ENCODE results near the gene PCDHB4.

PCDHB4 gene

GRCh38 chr5:141149812-141150211 lies 28.2 kb downstream of the PCDHB4 start, which contains the start of gene PCDHB6:
Gene PCDHB6, plus strand, starts transcription at chr5:141150057. Its CDS starts 201 bp downstream, at chr5:141150258.
- TF ChIP-seq GATA3 (IDR thresholded peaks at IDR 0.05; ENCODE audit: low read depth, low read length), result no peak
- no peak for TF ChIP-seq GATA2 (IDR thresholded peaks at IDR 0.05; ENCODE audit: low read depth, low read length)

- TF ChIP-seq GATA2 (IDR thresholded peaks at IDR 0.05; ENCODE audit: low read depth, low read length) (no peak), GATA3 (IDR thresholded peaks at IDR 0.05; ENCODE audit: low read depth, low read length) (no peak)
Measured at GRCh38 chr5:141150224-141150992, 28.8 kb downstream of the PCDHB4 start.

GRCh38 chr5:141150993-141151325 lies 29.3 kb downstream of the PCDHB4 start:
- TF ChIP-seq GATA2 (IDR thresholded peaks at IDR 0.05; ENCODE audit: low read depth, low read length) (no peak), GATA3 (IDR thresholded peaks at IDR 0.05; ENCODE audit: low read depth, low read length) (no peak)

GRCh38 chr5:141155540-141156374 lies 34.1 kb downstream of the PCDHB4 start:
- no peak for TF ChIP-seq GATA2 (IDR thresholded peaks at IDR 0.05; ENCODE audit: low read depth, low read length)
- TF ChIP-seq GATA3 (IDR thresholded peaks at IDR 0.05; ENCODE audit: low read depth, low read length), result no peak

GRCh38 chr5:141172381-141173204 lies 51.0 kb downstream of the PCDHB4 start, which contains the start of gene PCDHB7:
Gene PCDHB7, plus strand, starts transcription at chr5:141172644. Its CDS starts 192 bp downstream, at chr5:141172836.
- TF ChIP-seq GATA3 (IDR thresholded peaks at IDR 0.05; ENCODE audit: low read depth, low read length), result no peak
- no peak for TF ChIP-seq GATA2 (IDR thresholded peaks at IDR 0.05; ENCODE audit: low read depth, low read length)

Data from SH-SY5Y (cell line).